Measurements from ENCODE around the gene MAP6D1. TPM values are rescaled to one million over a fixed set of nuclear protein-coding genes. Genes with fewer than 3 reads are reported as not detected.
"Not testable (repeated sequence)": the region's sequence is repeated elsewhere in the genome, so short reads cannot be mapped to it uniquely, and the experiment has no call there.

MAP6D1 gene
- total RNA-seq, 1 experiment from 2014 or later, result 5.9 TPM

GRCh38 chr3:183781246-183781645 lies 44.1 kb downstream of the MAP6D1 start:
- no peaks in the 10 kb centered on the region for H3K27me3 ChIP-seq (replicated peaks; ENCODE audit: insufficient read depth, low read depth, low read length, poor library complexity)
- TF ChIP-seq CTCF (conservative IDR thresholded peaks at IDR 0.05; ENCODE audit: low read depth, low read length) (no peak), EZH2 (IDR thresholded peaks at IDR 0.05; ENCODE audit: borderline replicate concordance, low read depth, low read length, poor library complexity, severe bottlenecking) (no peak)
- intact Hi-C loops (cut with micrococcal nuclease; ENCODE audit: unreplicated experiment), result no loop called here
- ChIA-PET CTCF (no interaction called here), POLR2A (ENCODE audit: low non-redundant PET) (no interaction called here)
- no TSS peak for BruUV-seq (replicated peaks)
- no peak overlapping the region for H3K4me3 ChIP-seq (ENCODE audit: low read depth, low read length, poor library complexity, severe bottlenecking)
- H3K36me3 ChIP-seq (ENCODE audit: insufficient read depth, low read length, poor library complexity, severe bottlenecking), result peaks cover 72% of the 10 kb centered on the region
- no peak for DNase-seq (ENCODE audit: low spot score)
- no peaks in the 10 kb centered on the region for H3K9me3 ChIP-seq (ENCODE audit: low read depth, low read length, poor library complexity, severe bottlenecking)
- no peak overlapping the region for H3K27ac ChIP-seq (ENCODE audit: low read depth, low read length, poor library complexity, severe bottlenecking)
- no peaks in the 10 kb centered on the region for H3K4me1 ChIP-seq (ENCODE audit: insufficient read depth, low read length, poor library complexity, severe bottlenecking)

GRCh38 chr3:183779896-183780465 lies 45.4 kb downstream of the MAP6D1 start:
- TF ChIP-seq EZH2 (IDR thresholded peaks at IDR 0.05; ENCODE audit: borderline replicate concordance, low read depth, low read length, poor library complexity, severe bottlenecking) (no peak), CTCF (conservative IDR thresholded peaks at IDR 0.05; ENCODE audit: low read depth, low read length) (no peak)
- H3K27me3 ChIP-seq (replicated peaks; ENCODE audit: insufficient read depth, low read depth, low read length, poor library complexity), result no peaks in the 10 kb centered on the region
- H3K4me3 ChIP-seq (ENCODE audit: low read depth, low read length, poor library complexity, severe bottlenecking), result no peak overlapping the region
- H3K9me3 ChIP-seq (ENCODE audit: low read depth, low read length, poor library complexity, severe bottlenecking), result no peaks in the 10 kb centered on the region
- BruUV-seq (replicated peaks), result no TSS peak
- peaks cover 75% of the 10 kb centered on the region for H3K36me3 ChIP-seq (ENCODE audit: insufficient read depth, low read length, poor library complexity, severe bottlenecking)
- CTCF ChIA-PET, result interaction anchor here (0.7 kb wide), 1 partner anchor 774 kb away, joined by 14 read pairs; no protein-coding TSS in a partner anchor
- H3K27ac ChIP-seq (ENCODE audit: low read depth, low read length, poor library complexity, severe bottlenecking), result no peak overlapping the region
- no peak for DNase-seq (ENCODE audit: low spot score)
- intact Hi-C loops (cut with micrococcal nuclease; ENCODE audit: unreplicated experiment), result no loop called here
- no peaks in the 10 kb centered on the region for H3K4me1 ChIP-seq (ENCODE audit: insufficient read depth, low read length, poor library complexity, severe bottlenecking)
- POLR2A ChIA-PET (ENCODE audit: low non-redundant PET), result no interaction called here

GRCh38 chr3:183777016-183777618 lies 48.3 kb downstream of the MAP6D1 start:
- peaks cover 91% of the 10 kb centered on the region for H3K36me3 ChIP-seq (ENCODE audit: insufficient read depth, low read length, poor library complexity, severe bottlenecking)
- CTCF ChIA-PET, result no interaction called here

GRCh38 chr3:183776451-183776850 lies 48.9 kb downstream of the MAP6D1 start:
- H3K27ac ChIP-seq (ENCODE audit: low read depth, low read length, poor library complexity, severe bottlenecking); CTCF ChIA-PET; POLR2A ChIA-PET (ENCODE audit: low non-redundant PET); DNase-seq (ENCODE audit: low spot score); H3K9me3 ChIP-seq (ENCODE audit: low read depth, low read length, poor library complexity, severe bottlenecking); H3K4me1 ChIP-seq (ENCODE audit: insufficient read depth, low read length, poor library complexity, severe bottlenecking); intact Hi-C loops (cut with micrococcal nuclease; ENCODE audit: unreplicated experiment); H3K4me3 ChIP-seq (ENCODE audit: low read depth, low read length, poor library complexity, severe bottlenecking); BruUV-seq (replicated peaks); H3K27me3 ChIP-seq (replicated peaks; ENCODE audit: insufficient read depth, low read depth, low read length, poor library complexity): not testable (repeated sequence)
- H3K36me3 ChIP-seq (ENCODE audit: insufficient read depth, low read length, poor library complexity, severe bottlenecking), result peaks cover 89% of the 10 kb centered on the region

More at GRCh38 chr3:183777016-183777618, 48.3 kb downstream of the MAP6D1 start:
- Histone ChIP-seq H3K27me3 (replicated peaks; ENCODE audit: insufficient read depth, low read depth, low read length, poor library complexity) (no peaks in the 10 kb centered on the region), H3K4me3 (ENCODE audit: low read depth, low read length, poor library complexity, severe bottlenecking) (no peak overlapping the region), H3K27ac (ENCODE audit: low read depth, low read length, poor library complexity, severe bottlenecking) (no peak overlapping the region), H3K4me1 (ENCODE audit: insufficient read depth, low read length, poor library complexity, severe bottlenecking) (no peaks in the 10 kb centered on the region), H3K9me3 (ENCODE audit: low read depth, low read length, poor library complexity, severe bottlenecking) (no peaks in the 10 kb centered on the region)
- no peak for DNase-seq (ENCODE audit: low spot score)
- TF ChIP-seq CTCF (conservative IDR thresholded peaks at IDR 0.05; ENCODE audit: low read depth, low read length) (no peak), EZH2 (IDR thresholded peaks at IDR 0.05; ENCODE audit: borderline replicate concordance, low read depth, low read length, poor library complexity, severe bottlenecking) (no peak)
- POLR2A ChIA-PET (ENCODE audit: low non-redundant PET), result no interaction called here
- intact Hi-C loops (cut with micrococcal nuclease; ENCODE audit: unreplicated experiment), result no loop called here
- BruUV-seq (replicated peaks), result no TSS peak

Data from A673 (cell line).